Mucosa of descending colon (tissue), 3 donors: ENCODE measurements around the gene KLHDC7B. TPM values are rescaled to one million over a fixed set of nuclear protein-coding genes. Genes with fewer than 3 reads are reported as not detected.
A peak's percentile ranks its signal among the peaks of the same experiment; 100 is the strongest.
"Not testable (repeated sequence)": the region's sequence is repeated elsewhere in the genome, so short reads cannot be mapped to it uniquely, and the experiment has no call there.

Source experiments
- ATAC-seq: fragments of 200-7000 bp; cut with Tn5 transposase; one replicate; pipeline ENCODE4 v1.9.1; 2020; ENCODE audit warnings: mild to moderate bottlenecking, moderate library complexity
- DNase-seq, 3 donors: peaks; one replicate each; pipeline ENCODE4 v3.0.0-alpha.2; 2020
- H3K36me3 ChIP-seq: fragments of 200-600 bp; one replicate; pipeline ENCODE4 v1.8.0; 2021; ENCODE audit warnings: low read depth, mild to moderate bottlenecking
- H3K4me1 ChIP-seq: fragments of 200-600 bp; one replicate; pipeline ENCODE4 v1.8.0; 2021; ENCODE audit warnings: low read depth, mild to moderate bottlenecking
- H3K4me3 ChIP-seq: fragments of 200-600 bp; one replicate; pipeline ENCODE4 v1.8.0; 2021; ENCODE audit warnings: mild to moderate bottlenecking
- H3K9me3 ChIP-seq: fragments of 200-600 bp; one replicate; pipeline ENCODE4 v1.8.0; 2021; ENCODE audit warnings: mild to moderate bottlenecking
- intact Hi-C, 2 donors: fragments of 100-400 bp; cut with DNase I in 1 of 2; cut with micrococcal nuclease in 1 of 2; formaldehyde crosslinking; loops; one replicate each; pipeline versions ENCODE4 v1.11.0 to v1.11.1; 2022; cut with DNase I, micrococcal nuclease
- total RNA-seq, 3 donors: library from RNA; stranded (reverse); fragmentation: NEBNext Ultra II Directional in 2 of 3; extraction: Animal tissue kit (Norgen Biotek cat#: 25700) in 2 of 3; gene quantifications; one replicate each; pipeline versions ENCODE4 v1.2.1 to v1.2.4, GENCODE V29; 2021 to 2023
- TF ChIP-seq, protein P1 (sequence below): fragments of 200-600 bp; IDR thresholded peaks from one replicate; pipeline ENCODE4 v1.8.0; 2022; ENCODE audit warnings: antibody characterized with exemption, mild to moderate bottlenecking
- donor health status: DM: no; HTN: no; CAD: no; lungs with moderate emphysema.
- donor health status: DM: no; HTN: no; CAD: no.
- donor health status: DM: no; HTN: yes; CAD: no.

Gene KLHDC7B
- total RNA-seq, 3 donors from 2014 or later = 0.55 to 1.7 TPM; not detected in 1

DNA sequence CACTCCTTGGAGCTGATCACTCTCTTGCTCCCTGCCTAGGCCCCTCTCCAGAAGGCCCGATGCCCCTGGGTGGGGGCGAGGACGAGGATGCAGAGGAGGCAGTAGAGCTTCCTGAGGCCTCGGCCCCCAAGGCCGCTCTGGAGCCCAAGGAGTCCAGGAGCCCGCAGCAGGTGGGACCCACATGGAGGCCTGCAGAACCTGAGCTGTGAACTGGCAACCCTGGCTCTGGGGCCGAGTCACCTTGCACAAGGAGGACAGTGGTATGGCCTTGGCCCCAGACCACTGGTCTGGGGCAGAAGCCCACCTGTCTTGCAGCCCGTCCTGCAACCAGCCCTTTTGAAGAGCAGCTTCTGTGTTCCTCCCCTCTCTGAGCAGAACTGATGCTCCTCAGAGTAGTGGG lies 26.5 kb upstream of the KLHDC7B start:
- Histone ChIP-seq H3K36me3 (peaks cover 7% of the 10 kb centered on the region), H3K9me3 (no peaks in the 10 kb centered on the region), H3K4me3 (no peak overlapping the region), H3K4me1 (peaks cover 12% of the 10 kb centered on the region)
- no peak for DNase-seq
- intact Hi-C loops = no loop called here
- ATAC-seq = no peak
- TF ChIP-seq, protein P1, sequence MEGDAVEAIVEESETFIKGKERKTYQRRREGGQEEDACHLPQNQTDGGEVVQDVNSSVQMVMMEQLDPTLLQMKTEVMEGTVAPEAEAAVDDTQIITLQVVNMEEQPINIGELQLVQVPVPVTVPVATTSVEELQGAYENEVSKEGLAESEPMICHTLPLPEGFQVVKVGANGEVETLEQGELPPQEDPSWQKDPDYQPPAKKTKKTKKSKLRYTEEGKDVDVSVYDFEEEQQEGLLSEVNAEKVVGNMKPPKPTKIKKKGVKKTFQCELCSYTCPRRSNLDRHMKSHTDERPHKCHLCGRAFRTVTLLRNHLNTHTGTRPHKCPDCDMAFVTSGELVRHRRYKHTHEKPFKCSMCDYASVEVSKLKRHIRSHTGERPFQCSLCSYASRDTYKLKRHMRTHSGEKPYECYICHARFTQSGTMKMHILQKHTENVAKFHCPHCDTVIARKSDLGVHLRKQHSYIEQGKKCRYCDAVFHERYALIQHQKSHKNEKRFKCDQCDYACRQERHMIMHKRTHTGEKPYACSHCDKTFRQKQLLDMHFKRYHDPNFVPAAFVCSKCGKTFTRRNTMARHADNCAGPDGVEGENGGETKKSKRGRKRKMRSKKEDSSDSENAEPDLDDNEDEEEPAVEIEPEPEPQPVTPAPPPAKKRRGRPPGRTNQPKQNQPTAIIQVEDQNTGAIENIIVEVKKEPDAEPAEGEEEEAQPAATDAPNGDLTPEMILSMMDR = no peak

GRCh38 chr22:50520184-50520583 lies 25.5 kb upstream of the KLHDC7B start:
- ATAC-seq, intact Hi-C loops, H3K4me3 ChIP-seq, H3K9me3 ChIP-seq, DNase-seq, H3K36me3 ChIP-seq: not testable (repeated sequence)
- peaks cover 18% of the 10 kb centered on the region for H3K4me1 ChIP-seq

- no peak for DNase-seq
- no peak overlapping the region for H3K4me3 ChIP-seq
- peaks cover 7% of the 10 kb centered on the region for H3K36me3 ChIP-seq
- intact Hi-C loops = no loop called here
- no peaks in the 10 kb centered on the region for H3K9me3 ChIP-seq
- ATAC-seq = no peak
- TF ChIP-seq, protein P1 = no peak
- H3K4me1 ChIP-seq = peaks cover 18% of the 10 kb centered on the region
These were observed 24.8 kb upstream of the KLHDC7B start for GRCh38 chr22:50520826-50521453.

- no peak for ATAC-seq
- intact Hi-C loops = no loop called here
- peaks cover 18% of the 10 kb centered on the region for H3K4me1 ChIP-seq
- H3K4me3 ChIP-seq = no peak overlapping the region
- peaks cover 7% of the 10 kb centered on the region for H3K36me3 ChIP-seq
- H3K9me3 ChIP-seq = no peaks in the 10 kb centered on the region
- DNase-seq = peak in 1 of 3 donors; percentile 50
- TF ChIP-seq, protein P1 = no peak
These were observed 24.0 kb upstream of the KLHDC7B start for GRCh38 chr22:50521710-50522109.

GRCh38 chr22:50522208-50522805 lies 23.4 kb upstream of the KLHDC7B start:
- Histone ChIP-seq H3K4me1 (peaks cover 24% of the 10 kb centered on the region), H3K36me3 (peaks cover 7% of the 10 kb centered on the region), H3K9me3 (no peaks in the 10 kb centered on the region), H3K4me3 (no peak overlapping the region)
- intact Hi-C loops = no loop called here
- DNase-seq (peak in 1 of 3 donors; percentile 47), ATAC-seq (no peak)
- TF ChIP-seq, protein P1 = no peak

DNA sequence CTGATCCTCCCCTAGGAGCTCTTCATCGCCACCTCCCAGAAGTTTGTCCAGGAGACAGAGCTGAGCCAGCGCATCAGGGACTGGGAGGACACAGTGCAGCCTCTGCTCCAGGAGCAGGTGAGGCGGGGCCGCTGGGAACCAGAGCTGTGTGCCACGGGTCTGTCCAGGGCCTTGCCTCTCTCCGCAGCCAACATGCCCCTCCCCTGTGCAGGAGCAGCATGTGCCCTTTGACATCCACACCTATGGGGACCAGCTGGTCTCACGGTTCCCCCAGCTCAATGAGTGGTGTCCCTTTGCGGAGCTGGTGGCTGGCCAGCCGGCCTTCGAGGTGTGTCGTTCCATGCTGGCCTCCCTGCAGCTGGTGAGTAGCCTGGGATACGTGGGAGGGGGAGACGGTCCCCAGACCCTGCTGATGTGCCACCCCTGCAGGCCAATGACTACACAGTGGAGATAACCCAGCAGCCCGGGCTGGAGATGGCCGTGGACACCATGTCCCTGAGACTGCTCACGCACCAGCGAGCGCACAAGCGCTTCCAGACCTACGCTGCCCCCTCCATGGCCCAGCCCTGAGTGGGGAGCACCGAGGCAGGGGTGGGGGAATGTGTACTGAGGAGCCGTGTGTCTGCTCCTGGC lies 22.8 kb upstream of the KLHDC7B start:
- TF ChIP-seq, protein P1 = no peak
- H3K36me3 ChIP-seq = peaks cover 7% of the 10 kb centered on the region
- ATAC-seq (no peak), DNase-seq (no peak)
- H3K9me3 ChIP-seq = no peaks in the 10 kb centered on the region
- peaks cover 28% of the 10 kb centered on the region for H3K4me1 ChIP-seq
- intact Hi-C loops = no loop called here
- H3K4me3 ChIP-seq = no peak overlapping the region
